GM18873 (cell line): ENCODE measurements around the gene ZBTB16.

ENCODE experiments used
- ATAC-seq: cut with Tn5 transposase; IDR thresholded peaks from one replicate; pipeline ENCODE4 v1.9.1; 2021; ENCODE audit warnings: mild to moderate bottlenecking, moderate library complexity, moderate number of reproducible peaks; ENCODE audit not compliant: unreplicated experiment, low FRiP score

ZBTB16 gene

GRCh38 chr11:114059278-114059983 is at the start of gene ZBTB16:
ZBTB16 (plus strand) TSS chr11:114059711; CDS start chr11:114063301, 3,590 bp downstream.
- no peak for ATAC-seq

GRCh38 chr11:114010931-114011330 is 48.6 kb upstream of the ZBTB16 start:
- no peak for ATAC-seq

- no peak for ATAC-seq
Measured at GRCh38 chr11:114011443-114011842, 48.1 kb upstream of the ZBTB16 start.

GRCh38 chr11:114015117-114015516 is 44.4 kb upstream of the ZBTB16 start:
- ATAC-seq: no peak

GRCh38 chr11:114016986-114017385 is 42.5 kb upstream of the ZBTB16 start:
- ATAC-seq: no peak

GRCh38 chr11:114017723-114018122 is 41.8 kb upstream of the ZBTB16 start:
- no peak for ATAC-seq

- ATAC-seq: no peak
Measured at GRCh38 chr11:114019046-114019445, 40.5 kb upstream of the ZBTB16 start.

- no peak for ATAC-seq
Measured at GRCh38 chr11:114019574-114019973, 39.9 kb upstream of the ZBTB16 start.

- ATAC-seq: no peak
Measured at GRCh38 chr11:114025329-114025907, 34.1 kb upstream of the ZBTB16 start.

- ATAC-seq: no peak
Measured at GRCh38 chr11:114026355-114026754, 33.2 kb upstream of the ZBTB16 start.

GRCh38 chr11:114027391-114027790 is 32.1 kb upstream of the ZBTB16 start:
- no peak for ATAC-seq

- ATAC-seq: no peak
Measured at GRCh38 chr11:114027926-114028325, 31.6 kb upstream of the ZBTB16 start.

GRCh38 chr11:114031246-114031966 is 28.1 kb upstream of the ZBTB16 start:
- ATAC-seq: no peak

GRCh38 chr11:114031967-114032320 is 27.6 kb upstream of the ZBTB16 start:
- ATAC-seq: no peak

GRCh38 chr11:114033066-114033465 is 26.4 kb upstream of the ZBTB16 start:
- ATAC-seq: no peak

- no peak for ATAC-seq
Measured at GRCh38 chr11:114033572-114033971, 25.9 kb upstream of the ZBTB16 start.

GRCh38 chr11:114034956-114035355 is 24.6 kb upstream of the ZBTB16 start:
- ATAC-seq: no peak

- ATAC-seq: no peak
Measured at GRCh38 chr11:114036147-114036811, 23.2 kb upstream of the ZBTB16 start.

- no peak for ATAC-seq
Measured at GRCh38 chr11:114036958-114037357, 22.6 kb upstream of the ZBTB16 start.

GRCh38 chr11:114039551-114039950 is 20.0 kb upstream of the ZBTB16 start:
- ATAC-seq: no peak

- no peak for ATAC-seq
Measured at GRCh38 chr11:114040706-114041211, 18.8 kb upstream of the ZBTB16 start.
